MM.1S (cell line): Measurements from ENCODE around the gene NRG2.

ENCODE experiments used
- EZH2phosphoT487 ChIP-seq: fragments of 300-600 bp; sonication (generic); IDR thresholded peaks from 2 replicates; pipeline ENCODE4 v1.6.1; 2018; ENCODE audit warnings: antibody characterized with exemption, low read length
- TF ChIP-seq, protein P1 (sequence below): fragments of 300-600 bp; sonication (generic); IDR thresholded peaks from 2 replicates; pipeline ENCODE4 v1.5.1; 2016; ENCODE audit warnings: antibody characterized with exemption, low read length, mixed read lengths

DNA sequence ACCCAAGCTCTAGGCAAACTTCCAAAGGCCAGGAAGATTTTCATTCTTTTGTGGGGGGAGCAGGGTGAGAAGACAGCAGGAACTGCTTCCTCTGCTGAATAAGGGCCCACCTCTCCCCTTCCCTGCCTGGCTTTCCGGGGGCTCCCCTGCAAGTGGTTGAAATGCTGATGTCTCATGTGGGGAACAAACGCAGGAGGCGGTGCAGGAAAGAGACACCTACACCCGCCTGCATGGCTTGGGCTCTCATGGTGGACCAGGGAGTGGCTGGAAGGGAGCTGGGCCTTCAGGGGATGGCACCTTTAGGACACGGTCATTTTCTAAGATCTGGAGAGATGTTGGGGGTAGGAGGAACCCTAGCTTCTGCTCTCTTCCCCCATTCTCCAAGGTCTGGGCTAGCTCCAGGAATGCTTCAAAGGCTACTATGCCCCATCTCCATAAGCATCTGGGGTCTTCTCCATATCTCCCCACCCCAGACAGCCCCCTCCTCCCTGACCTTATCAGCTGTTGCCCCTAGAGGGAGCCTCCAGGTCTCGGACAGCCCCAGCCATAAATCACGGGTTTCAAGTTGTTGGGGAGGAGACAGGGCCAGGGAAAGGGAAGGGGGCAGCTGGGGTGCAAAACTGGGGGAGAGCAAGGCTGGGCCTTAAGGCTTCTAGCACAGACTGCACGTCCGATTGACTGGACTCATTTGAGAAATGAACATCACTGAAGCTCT, 170.9 kb downstream of the NRG2 start:
- TF ChIP-seq, protein P1, sequence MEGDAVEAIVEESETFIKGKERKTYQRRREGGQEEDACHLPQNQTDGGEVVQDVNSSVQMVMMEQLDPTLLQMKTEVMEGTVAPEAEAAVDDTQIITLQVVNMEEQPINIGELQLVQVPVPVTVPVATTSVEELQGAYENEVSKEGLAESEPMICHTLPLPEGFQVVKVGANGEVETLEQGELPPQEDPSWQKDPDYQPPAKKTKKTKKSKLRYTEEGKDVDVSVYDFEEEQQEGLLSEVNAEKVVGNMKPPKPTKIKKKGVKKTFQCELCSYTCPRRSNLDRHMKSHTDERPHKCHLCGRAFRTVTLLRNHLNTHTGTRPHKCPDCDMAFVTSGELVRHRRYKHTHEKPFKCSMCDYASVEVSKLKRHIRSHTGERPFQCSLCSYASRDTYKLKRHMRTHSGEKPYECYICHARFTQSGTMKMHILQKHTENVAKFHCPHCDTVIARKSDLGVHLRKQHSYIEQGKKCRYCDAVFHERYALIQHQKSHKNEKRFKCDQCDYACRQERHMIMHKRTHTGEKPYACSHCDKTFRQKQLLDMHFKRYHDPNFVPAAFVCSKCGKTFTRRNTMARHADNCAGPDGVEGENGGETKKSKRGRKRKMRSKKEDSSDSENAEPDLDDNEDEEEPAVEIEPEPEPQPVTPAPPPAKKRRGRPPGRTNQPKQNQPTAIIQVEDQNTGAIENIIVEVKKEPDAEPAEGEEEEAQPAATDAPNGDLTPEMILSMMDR = no peak
- no peak for TF ChIP-seq EZH2phosphoT487
